ENCODE results near the gene HLCS. TPM values are rescaled to one million over a fixed set of nuclear protein-coding genes. Genes with fewer than 3 reads are reported as not detected.

Gene HLCS
- total RNA-seq, 1 donor from 2014 or later, result 16.4 TPM

DNA sequence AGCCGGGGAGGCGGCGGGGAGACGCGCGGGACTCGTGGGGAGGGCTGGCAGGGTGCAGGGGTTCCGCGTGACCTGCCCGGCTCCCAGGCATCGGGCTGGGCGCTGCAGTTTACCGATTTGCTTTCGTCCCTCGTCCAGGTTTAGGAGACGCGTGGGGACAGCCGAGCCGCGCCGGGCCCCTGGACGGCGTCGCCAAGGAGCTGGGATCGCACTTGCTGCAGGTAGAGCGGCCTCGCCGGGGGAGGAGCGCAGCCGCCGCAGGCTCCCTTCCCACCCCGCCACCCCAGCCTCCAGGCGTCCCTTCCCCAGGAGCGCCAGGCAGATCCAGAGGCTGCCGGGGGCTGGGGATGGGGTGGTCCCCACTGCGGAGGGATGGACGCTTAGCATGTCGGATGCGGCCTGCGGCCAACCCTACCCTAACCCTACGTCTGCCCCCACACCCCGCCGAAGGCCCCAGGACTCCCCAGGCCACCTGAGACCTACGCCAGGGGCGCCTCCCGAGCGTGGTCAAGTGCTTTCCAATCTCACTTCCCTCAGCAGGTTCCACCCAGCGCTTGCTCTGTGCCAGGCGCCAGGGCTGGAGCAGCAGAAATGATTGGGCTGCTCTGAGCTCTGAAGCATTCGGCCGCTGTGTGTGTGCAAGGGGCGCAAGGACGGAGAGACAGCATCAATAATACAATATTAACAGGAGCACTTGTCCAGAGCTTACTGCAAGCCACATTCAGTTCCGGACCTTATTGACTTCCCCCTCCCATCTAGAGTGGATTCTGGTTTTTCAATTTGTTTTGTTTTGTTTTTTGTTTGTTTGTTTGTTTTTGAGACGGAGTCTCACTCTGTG, 257.2 kb downstream of the HLCS start:
- DNase-seq (ENCODE audit: low spot score) (peak; percentile 40), ATAC-seq (peak; percentile 40)

GRCh38 chr21:36708286-36709029, 258.0 kb downstream of the HLCS start:
- ATAC-seq (peak; percentile 12), DNase-seq (ENCODE audit: low spot score) (peak; percentile 22)

GRCh38 chr21:36707763-36708285, 258.6 kb downstream of the HLCS start:
- ATAC-seq (no peak), DNase-seq (ENCODE audit: low spot score) (peak; percentile 31)

DNA sequence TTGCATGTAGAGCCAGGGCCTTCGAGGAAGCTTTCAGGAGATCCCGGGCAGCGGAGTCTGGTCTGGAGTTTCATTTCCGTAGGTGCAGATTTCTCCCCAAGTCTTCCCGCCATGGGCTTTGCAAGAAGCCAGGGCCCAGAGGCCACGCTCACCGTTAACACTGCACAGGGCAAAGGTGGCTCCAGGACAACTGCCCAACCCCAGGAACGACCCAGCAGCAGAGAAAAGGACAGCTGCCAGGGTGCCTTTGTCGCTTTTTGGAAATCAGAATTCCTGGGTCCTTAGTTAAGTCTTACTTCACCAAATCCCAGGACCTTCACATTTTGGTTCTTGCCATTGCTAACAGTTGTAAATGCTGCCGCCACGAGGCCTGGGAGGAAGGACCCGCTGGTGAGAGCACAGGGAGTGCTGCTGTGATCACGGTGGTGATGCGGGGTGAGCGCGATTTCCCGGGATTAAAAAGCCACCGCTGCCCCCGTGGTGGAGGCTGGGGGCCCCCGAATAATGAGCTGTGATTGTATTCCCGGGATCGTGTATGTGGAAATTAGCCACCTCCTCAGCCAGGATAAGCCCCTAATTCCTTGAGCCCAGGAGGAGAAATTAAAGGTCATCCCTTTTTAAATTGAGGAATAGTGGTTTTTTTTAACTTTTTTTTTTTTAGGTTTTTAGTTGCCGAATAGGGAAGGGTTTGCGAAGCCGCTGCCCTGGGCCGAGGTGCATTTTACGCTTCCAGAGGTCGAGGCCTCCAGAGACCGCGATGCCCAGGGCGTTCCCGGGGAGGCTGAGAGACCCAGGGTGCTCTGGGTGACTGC, 259.3 kb downstream of the HLCS start:
- DNase-seq (ENCODE audit: low spot score) (peak; percentile 41), ATAC-seq (peak; percentile 40)

GRCh38 chr21:36706482-36706852, 260.0 kb downstream of the HLCS start:
- ATAC-seq (no peak), DNase-seq (ENCODE audit: low spot score) (no peak)

DNA sequence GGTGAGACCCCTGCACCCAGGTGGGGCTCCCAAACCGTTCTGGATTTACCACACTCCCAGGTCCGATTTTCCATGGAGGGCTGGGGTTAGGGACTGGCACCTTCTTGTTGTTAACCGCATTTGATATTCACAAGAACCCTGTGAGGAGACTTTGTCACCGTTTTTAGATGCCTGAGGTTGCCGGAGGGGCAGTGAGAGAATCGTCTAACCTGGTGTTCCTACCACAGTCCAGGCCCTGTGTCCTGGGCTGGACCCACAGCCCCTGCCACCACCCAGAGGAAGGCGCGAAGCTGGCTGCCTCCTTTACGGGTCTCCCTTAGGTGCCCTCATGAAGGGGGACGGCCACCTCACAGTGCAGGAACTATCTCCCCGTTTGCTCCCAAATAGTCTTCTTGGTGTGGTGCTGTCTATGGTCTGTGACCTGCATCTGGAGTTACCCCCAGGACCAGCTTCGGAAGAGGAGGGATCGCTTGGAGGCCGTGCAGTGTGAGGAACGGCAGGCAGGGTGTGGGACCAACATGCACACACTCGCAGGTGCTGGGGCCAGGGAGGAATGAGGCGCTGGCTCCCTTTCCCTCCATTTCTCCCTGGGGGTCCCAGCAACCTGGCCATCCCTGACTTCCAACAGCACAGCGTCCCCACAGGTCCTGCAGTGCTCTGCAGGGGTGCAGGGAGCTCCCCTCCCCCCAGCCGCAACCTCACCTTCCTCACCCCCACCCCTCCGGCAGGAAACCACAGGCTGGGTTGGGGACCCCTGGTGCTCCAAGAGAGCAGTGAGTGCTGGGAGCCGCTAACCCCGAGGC, 260.6 kb downstream of the HLCS start:
- DNase-seq (ENCODE audit: low spot score), result no peak

GRCh38 chr21:36704958-36705678, 261.4 kb downstream of the HLCS start:
- DNase-seq (ENCODE audit: low spot score) (no peak), ATAC-seq (no peak)

More for the DNA sequence above, 260.6 kb downstream of the HLCS start:
- no peak for ATAC-seq

- DNase-seq (ENCODE audit: low spot score), result no peak
- ATAC-seq, result no peak
Observed at GRCh38 chr21:36704281-36704957, 262.1 kb downstream of the HLCS start.

DNA sequence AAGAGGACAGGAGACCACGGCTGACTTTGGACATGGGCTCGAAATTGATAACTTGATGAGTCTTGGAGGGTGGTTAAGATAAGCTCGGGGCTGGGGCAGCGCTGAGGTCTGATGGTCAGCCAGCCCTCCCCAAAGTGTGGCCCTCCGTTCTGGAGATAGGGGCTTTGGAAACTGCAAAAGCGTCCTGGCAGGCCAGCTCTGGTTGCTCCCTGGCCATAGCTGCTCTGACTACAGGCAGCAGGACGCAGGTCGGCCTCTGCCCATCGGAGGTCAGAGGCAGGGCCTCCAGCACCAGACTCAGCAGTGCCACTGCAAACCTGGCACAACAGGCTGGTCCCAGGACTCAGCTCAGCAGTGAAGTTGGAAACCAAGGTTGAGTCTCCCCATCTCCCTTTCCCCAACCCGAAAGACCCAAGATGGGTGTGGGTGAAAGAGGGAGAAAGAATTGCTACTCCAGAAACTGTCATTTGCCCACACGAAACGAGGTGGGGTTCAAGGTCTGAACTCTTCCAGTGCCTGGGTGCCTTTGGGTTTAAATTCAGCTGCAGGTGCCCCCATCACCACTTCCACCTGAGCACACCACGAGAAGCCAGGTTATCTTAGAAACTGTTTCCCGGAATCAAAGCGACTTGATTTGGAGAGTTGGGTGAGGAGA, 262.7 kb downstream of the HLCS start:
- DNase-seq (ENCODE audit: low spot score), result no peak
- no peak for ATAC-seq

- ATAC-seq, result no peak
- no peak for DNase-seq (ENCODE audit: low spot score)
Observed at GRCh38 chr21:36703123-36703522, 263.3 kb downstream of the HLCS start.

DNA sequence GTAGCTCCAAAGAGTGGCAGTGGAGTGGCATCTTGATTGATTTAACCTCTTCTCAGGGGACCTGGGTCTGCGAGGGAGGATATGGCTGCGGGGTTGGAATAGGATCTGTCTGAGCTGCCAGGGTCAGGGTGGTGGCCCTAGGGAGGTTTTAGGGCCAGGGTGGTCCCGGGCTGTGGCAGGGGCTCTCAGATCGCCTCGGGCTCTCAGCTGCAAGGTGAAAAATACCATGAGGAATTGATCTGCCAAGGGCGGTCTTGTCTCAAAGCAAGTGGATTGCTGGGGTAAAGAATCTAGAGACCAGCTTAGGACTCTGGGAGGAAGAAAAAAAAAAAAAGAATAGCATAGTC, 263.9 kb downstream of the HLCS start:
- ATAC-seq, result no peak
- no peak for DNase-seq (ENCODE audit: low spot score)

DNA sequence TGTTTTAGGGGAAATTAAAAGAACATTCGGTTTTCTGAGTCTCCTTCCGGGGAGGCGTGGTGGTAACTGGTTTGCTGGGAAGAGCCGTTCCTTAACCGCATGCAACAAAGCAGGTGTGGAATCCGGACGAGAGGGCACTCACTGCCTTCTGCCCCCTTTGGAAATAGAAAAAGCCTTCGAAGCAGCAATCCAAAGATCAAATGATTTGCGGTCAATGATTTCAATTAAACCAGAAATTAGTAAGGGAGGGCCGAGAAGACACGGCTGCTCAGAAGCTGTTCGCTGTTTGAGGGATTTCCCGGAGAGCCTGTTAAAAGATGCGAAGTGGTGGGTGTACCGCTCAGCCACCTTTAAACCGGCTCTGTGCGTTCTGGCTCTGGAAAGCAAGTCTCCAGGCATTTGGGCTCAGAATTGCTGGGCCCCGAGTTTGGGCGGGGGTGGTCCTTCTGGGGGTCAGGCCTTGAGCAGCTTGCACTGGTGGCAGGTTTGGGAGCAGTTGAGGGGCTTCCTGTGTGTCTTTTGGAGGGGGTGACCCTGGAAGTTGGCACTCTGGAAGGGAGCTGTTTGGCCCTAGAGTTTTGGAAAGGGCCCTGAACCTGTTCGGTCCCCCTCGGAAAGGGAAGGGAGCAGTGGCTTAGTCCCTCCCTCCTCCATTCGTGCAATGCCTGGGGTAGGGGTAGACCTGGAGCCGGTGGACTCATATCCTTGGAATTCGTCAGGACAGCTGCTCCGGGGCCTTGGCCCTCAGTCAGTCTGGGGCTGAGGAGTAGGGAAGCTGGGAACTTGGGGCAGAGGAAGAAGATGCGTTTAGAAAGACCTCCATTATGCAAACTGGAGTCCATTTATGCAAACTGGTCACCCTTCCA, 264.5 kb downstream of the HLCS start:
- no peak for ATAC-seq
- no peak for DNase-seq (ENCODE audit: low spot score)

DNA sequence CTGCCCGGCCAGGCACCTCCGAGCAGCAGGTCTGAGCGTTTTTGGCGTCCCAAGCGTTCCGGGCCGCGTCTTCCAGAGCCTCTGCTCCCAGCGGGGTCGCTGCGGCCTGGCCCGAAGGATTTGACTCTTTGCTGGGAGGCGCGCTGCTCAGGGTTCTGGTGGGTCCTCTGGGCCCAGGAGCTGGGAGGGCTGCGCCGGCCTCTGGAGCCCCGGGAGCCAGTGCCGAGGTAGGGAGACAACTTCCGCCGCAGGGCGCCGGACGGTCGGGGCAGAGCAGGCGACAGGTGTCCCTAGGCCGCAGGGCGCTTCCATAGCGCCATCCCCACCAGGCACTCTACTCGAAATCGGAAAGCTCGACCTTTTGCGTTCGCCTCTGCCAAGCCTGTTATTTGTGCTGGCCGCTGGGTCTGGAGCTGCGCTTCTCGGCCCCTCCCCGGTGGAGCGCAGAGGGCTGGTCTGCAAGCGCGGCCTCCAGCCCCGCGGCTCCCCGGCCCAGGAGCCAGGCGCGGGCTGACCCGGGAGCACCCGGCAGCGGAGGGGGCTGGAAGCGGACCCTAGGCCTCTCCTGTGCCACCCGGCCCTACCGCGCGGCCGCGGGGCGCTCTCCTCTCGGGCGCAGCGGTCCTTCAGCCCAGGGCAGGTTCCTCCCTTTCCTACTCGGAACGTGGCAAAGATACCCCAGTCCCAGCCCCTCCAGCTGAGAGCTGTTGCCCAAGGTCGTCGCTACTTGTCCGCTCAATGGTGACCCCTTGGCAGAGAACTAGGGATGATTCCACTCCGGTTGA, 265.3 kb downstream of the HLCS start:
- ATAC-seq (no peak), DNase-seq (ENCODE audit: low spot score) (no peak)
